IPS-18c (cell line): ENCODE results near the gene NUP35.
A peak's percentile ranks its signal among the peaks of the same experiment; 100 is the strongest.

Experiments
- H3K4me3 ChIP-seq: 2 replicates; pipeline ENCODE4 v1.7.0; 2013; ENCODE audit warnings: low read depth, mild to moderate bottlenecking, low read length, moderate library complexity; ENCODE audit not compliant: insufficient read depth
- H3K9me3 ChIP-seq: one replicate; pipeline ENCODE4 v1.6.1; 2013; ENCODE audit warnings: mild to moderate bottlenecking, low read length, moderate library complexity; ENCODE audit not compliant: control insufficient read depth, insufficient read depth

Gene NUP35, protein sequence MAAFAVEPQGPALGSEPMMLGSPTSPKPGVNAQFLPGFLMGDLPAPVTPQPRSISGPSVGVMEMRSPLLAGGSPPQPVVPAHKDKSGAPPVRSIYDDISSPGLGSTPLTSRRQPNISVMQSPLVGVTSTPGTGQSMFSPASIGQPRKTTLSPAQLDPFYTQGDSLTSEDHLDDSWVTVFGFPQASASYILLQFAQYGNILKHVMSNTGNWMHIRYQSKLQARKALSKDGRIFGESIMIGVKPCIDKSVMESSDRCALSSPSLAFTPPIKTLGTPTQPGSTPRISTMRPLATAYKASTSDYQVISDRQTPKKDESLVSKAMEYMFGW

DNA sequence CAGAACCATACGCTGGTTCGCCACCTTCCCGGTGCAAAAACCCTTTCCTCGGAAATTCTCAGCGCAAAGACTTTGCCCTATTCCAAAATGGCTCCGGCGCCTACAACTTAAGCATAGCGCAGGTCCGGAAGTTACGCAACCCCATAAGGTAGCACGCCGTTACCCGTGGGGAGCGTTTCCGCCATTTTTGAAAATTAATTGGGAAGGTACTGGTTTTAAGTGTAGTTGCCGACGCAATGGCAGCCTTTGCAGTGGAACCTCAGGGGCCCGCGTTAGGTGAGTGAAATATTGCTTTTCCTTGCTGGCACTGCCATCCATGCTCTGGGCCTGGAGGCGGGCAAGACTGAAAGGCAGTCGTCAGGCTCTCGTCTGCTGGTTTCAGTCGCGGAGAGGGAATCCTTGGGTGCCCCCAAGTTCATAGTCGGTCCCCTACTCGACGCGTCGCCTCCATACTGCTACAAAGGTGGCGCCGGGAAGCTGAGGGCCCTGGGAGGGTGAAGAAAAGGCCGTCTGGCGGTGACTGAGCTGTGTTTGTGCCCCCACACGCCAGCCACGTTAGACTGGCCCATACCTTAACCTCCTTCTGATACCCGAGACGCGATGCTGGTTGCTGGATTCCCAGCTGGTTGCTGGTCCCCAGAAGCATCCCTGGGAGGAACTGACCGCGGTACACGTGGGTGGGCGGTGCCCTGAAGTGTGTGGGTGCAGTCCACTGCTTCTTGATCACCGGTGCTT is at the start of gene NUP35:
Gene NUP35 (plus strand): TSS at position 222 of the 735 bp plus-strand sequence. CDS start 15 bp downstream, at position 237.
- Histone ChIP-seq H3K9me3 (no peaks in the 10 kb centered on the region), H3K4me3 (peak within 1 kb of the TSS; percentile 79)

DNA sequence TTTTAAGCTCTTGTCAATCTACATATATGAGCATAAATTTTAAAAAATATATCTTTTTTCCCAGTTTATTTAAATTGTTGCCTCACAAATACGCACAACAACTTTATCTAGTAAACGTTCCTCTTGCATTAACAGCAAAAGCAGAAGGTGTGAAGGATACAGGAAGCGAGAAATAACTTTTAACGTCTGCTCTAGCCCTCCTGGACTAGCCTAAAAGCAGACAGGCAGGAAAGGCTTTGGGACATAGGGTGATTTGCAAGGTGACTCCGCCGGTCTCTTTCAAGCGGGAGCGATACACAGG is 46.1 kb upstream of the NUP35 start:
- peak overlapping the region; percentile 55 for H3K4me3 ChIP-seq

DNA sequence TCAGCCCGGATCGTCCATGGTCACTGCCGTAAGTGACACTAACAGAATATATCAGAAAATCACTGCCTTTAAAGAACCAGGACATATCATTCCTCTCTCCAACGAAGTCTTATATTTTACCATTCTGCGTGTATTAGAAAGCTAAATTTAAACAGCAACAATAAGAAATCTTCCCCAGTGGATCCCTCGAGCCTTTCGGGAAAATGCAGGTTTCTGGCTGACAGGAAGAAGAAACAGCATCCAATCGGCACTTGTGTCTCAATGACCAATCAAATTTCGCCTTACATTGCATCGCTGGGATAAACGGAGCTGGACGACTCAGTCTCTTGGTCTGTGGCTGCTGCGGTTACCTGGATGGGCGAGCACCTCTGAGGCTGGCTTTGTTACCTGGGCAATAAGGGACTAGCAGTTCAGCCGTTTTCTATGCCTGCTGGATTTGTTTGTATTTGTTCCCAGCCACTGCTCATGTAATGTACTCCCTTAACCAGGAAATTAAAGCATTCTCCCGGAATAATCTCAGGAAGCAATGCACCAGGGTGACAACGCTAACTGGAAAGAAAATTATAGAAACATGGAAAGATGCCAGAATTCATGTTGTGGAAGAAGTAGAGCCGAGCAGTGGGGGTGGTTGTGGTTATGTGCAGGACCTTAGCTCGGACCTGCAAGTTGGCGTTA is 45.6 kb upstream of the NUP35 start, which contains the start of gene DUSP19:
Gene DUSP19 (plus strand): TSS at position 284 of the 675 bp plus-strand sequence. CDS start 187 bp downstream, at position 471.
- Histone ChIP-seq H3K4me3 (peak within 1 kb of the TSS; percentile 55), H3K9me3 (no peaks in the 10 kb centered on the region)

More for the DNA sequence above, 46.1 kb upstream of the NUP35 start:
- no peaks in the 10 kb centered on the region for H3K9me3 ChIP-seq

DNA sequence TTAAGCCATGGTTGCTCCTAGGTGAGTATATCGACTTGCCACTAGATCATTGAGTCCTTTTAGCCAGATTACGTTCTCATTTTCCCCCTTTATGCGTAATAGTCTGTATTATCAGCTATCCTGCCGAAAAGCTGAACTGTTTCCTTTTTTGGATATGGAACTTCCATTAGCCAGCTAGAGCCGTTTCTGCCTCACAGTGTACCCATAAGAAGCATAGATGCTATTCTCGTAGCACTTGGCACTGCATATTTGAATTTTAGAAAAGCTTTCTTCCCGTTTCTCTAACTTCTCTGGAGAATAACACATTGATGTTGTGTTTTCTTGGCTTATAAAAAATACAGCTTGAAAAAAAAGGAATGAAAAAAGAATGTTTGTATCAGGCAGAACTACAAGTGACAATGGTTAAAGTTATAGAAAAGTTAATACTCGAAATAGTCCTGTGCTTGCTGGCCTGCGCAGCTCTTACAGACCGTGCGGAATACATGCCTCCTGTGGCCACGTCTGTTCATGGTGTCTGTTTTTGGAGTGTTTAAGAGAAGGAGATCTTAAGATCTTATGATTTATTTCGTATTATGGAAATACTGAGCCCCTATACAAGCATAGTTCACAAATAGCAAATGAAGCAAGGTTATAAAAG is 45.0 kb upstream of the NUP35 start:
- H3K9me3 ChIP-seq: no peaks in the 10 kb centered on the region
- peak overlapping the region; percentile 55; the same call in 1 of the 2 replicates for H3K4me3 ChIP-seq

DNA sequence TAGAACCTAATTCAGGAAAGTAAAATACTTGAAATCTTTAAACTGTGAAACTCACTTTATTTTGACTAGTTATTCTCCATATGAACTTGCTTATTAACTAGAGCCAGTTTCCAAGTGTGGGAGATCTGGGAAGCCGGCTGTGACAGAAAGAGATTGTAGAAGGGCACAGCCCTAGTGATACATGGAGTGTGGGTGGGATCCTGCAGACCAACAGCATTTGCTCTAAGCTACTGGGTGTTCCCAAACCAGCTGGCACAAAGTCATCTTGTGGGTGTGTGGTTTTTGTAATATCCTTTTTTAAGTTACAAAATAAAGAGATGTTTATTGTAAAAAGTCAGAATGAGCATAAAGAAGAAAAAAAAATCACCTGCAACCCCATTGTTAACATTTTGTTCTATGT is 42.3 kb upstream of the NUP35 start:
- Histone ChIP-seq H3K9me3 (no peaks in the 10 kb centered on the region), H3K4me3 (no peak overlapping the region)

DNA sequence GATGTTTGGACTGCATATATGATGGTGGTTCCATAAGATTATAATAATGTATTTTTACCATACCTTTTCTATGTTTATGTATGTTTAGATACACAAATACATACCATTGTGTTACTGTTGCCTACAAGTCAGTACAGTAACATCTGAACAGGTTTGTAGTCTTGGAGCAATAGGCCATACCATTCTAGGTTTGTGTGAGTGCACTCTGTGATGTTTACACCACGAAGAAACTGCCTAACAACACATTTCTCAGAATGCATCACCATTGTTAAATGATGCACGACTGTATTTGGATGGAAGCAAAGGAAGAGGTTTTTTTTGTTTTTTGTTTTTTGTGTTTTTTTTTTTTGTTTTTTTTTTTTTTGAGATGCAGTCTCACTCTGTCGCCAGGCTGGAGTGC is 36.2 kb upstream of the NUP35 start:
- H3K9me3 ChIP-seq: no peaks in the 10 kb centered on the region
- H3K4me3 ChIP-seq: no peak overlapping the region

DNA sequence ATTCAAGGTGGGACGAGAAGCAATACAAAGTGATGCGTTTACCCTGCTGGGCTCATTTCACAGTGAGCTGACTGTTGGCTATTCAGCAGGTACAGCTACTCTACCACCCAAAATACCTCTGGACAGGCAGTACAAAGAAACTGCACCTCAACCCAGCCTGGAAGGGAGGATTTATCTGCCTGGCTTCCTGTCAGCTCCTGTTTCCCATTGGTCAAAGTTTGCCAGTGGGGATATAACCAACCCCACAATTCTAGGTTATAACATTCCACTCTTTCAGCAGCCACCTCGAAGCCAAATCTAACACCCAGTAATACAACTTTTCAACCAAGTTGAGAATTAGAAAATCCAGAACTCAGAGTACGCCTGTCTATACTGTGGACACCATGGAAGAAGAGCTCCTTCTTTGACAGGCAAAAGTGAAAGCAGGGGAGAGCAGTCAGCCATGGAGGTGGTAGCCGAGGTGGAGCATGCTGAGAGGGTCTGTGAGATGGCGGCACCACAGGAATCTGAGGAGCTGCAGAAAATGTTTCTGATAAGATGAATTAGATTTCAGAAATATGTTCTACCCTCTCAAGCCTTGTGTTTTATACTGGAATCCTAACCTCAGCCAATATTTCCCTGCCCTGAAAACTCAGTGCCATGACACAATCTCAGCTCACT is 34.9 kb upstream of the NUP35 start:
- Histone ChIP-seq H3K9me3 (no peaks in the 10 kb centered on the region), H3K4me3 (no peak overlapping the region)

DNA sequence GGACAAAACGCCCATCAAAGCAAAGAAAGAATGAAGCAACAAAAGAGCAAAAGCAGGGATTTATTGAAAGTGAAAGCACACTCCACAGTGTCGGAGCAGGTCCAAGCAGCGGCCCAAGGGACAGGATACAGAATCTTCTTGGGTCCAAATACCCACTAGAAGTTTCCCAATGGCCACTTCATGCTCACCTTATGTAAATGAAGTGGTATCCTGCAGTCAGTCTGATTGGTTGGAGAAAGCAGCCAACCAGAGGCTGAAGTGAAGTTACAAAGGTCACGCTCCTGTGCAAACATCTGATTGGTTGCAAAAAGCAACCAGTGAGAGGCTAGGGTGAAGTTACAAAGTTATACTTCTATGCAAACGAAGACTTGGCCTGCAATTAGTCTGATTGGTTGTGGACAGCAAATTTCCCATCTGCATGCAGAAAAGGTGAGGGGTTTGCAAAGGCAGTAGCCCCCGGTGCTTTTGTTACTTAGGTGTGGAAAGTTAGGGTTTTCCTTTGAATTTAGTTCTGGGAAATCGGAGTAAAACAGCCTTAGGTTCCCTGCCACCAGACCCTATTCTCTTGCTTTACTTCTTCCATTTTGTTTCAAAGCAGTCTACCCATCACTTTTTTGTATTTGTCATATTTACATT is 32.8 kb upstream of the NUP35 start:
- no peak overlapping the region for H3K4me3 ChIP-seq
- H3K9me3 ChIP-seq: no peaks in the 10 kb centered on the region

DNA sequence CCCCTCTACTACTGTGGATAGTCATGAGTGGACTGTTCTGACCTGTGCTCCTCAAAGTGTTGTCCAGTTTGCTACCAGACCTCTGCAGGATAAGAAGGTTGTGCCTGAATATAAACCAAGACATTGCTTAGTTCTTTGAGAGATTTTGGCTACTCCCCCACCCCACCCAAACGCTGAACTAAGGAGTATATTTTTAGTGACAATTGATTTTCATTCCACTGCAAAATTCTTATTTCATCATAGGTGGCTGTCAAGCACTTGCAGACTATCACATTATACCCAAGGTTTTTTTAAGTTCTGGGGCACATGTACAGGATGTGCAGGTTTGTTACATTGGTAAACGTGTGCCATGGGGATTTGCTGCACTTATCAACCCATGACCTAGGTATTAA is 32.3 kb upstream of the NUP35 start:
- H3K9me3 ChIP-seq: no peaks in the 10 kb centered on the region
- H3K4me3 ChIP-seq: no peak overlapping the region

DNA sequence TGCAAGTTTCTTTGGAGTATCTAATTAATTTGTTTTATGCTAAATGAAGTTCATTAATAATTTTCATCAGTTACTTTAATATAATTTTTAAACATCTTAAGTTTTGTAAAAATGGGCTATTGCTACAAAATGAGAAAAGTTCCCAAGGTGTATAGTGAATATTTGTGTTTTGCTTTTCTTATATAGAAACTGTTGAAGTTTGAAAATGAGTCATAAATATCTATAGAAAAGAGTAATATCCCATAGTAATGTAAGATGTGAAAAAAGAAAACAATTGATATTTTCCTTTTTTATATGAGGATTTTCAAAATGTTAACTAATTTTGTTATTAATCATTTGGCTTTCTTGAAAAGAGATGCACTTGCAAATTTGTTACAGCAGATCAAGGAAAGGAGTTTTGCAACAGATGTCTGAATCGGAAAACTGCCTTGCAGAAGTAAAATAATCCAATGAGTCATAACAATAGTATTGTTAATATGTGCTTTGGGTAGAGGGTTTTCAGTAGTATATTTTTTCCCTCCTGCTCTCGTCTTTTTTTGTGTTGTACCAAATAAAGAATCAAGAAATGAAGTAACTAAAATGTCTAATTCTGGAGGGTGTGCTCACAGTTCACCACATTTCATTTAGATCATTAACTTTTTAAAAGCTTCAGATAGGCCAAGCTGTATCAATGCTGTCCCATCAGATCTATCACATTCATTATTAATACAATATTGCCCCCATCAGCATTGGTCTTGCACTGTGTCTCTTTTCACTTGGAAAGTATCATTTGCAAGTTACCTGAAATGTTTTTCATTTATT is 30.2 kb upstream of the NUP35 start:
- no peaks in the 10 kb centered on the region for H3K9me3 ChIP-seq
- H3K4me3 ChIP-seq: no peak overlapping the region

DNA sequence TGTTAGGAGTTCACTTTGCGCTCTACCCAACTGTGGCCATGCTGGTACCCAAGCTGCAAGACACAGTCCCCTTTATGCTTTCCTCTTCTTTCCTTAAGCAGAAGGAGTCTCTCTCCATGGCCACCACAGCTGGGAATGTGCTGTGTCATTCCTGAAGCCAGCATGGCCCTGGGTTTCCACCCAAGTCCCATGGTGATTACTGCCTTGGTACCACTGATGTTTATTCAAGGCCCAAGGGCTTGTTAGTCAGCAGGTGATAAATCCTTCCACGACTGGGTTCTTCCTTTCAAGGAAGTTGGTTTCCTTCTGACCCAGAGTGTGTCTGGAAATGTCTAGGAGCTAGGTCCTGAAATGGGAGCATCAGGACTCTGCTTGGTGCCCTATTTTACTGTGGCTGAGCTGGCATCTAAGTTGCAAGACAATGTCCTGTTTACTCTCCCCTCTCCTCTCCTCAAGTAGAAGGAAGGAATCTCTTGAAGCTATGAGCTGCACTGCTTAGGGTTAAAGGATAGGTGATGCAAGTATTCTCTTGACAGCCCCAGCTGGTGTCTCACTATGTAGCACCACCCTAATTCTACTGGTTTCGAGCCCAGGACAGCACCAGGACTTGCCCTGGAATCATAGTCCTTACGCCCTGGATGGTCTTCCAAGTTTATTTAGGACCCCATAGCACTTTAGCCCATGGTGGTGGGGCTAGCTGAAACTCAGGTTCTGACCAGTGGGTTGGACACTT is 18.7 kb upstream of the NUP35 start:
- Histone ChIP-seq H3K4me3 (no peak overlapping the region), H3K9me3 (no peaks in the 10 kb centered on the region)

DNA sequence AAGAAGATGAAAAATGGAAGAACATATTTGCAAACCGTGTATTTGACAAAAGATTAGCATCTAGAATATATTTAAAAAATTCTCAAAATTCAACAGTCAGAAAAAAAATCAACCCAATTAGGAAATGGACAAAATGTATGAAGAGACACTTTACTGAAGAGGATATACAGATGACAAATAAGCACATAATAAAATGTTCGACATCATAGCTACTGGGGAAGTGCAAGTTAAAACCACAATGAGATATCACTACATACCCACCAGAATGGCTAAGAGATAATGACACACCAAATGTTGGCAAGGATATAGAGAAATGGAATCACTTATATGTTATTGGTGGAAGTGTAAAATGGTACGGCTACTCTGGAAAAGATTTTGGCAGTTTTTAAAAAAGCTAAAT is 11.7 kb upstream of the NUP35 start:
- H3K4me3 ChIP-seq: no peak overlapping the region
- no peaks in the 10 kb centered on the region for H3K9me3 ChIP-seq

DNA sequence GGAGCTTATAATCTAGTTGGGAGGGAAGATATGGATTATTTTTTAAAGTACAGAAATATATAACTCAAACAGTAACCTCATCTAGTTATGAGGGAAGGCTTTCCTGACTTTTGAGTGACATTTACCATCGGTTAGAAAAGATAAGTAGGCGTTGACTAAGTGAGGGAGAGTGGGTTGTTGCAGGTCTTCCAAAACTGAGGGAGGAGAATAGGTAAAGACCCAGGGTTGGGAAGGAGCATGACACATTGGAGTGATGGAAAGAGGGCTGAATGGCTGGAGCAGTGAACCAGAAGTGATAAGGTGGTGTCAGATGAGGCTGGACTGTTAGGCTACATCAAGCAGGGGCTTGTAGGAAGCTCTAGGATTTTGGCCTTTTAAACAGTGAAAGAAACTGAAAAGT is 10.6 kb upstream of the NUP35 start:
- Histone ChIP-seq H3K4me3 (no peak overlapping the region), H3K9me3 (no peaks in the 10 kb centered on the region)

DNA sequence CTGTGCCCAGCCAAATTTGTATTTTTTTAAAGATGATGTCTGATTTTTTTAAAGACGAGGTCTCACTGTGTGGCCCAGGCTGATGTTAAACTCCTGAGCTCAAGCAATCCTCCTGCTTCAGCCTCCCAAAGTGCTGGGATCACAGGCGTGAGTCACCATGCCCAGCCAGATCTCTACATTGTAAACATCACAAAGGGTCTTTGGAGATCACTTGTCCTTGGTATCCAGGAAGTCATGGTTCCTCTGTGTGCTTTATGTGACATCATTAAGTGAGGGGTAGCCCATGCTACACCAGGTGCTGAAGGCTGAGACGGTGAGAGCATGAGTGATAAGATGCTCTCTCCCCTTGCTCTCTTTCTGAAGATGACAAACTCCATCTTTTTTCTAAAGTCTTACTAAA is 7.0 kb upstream of the NUP35 start:
- Histone ChIP-seq H3K4me3 (no peak overlapping the region), H3K9me3 (no peaks in the 10 kb centered on the region)

DNA sequence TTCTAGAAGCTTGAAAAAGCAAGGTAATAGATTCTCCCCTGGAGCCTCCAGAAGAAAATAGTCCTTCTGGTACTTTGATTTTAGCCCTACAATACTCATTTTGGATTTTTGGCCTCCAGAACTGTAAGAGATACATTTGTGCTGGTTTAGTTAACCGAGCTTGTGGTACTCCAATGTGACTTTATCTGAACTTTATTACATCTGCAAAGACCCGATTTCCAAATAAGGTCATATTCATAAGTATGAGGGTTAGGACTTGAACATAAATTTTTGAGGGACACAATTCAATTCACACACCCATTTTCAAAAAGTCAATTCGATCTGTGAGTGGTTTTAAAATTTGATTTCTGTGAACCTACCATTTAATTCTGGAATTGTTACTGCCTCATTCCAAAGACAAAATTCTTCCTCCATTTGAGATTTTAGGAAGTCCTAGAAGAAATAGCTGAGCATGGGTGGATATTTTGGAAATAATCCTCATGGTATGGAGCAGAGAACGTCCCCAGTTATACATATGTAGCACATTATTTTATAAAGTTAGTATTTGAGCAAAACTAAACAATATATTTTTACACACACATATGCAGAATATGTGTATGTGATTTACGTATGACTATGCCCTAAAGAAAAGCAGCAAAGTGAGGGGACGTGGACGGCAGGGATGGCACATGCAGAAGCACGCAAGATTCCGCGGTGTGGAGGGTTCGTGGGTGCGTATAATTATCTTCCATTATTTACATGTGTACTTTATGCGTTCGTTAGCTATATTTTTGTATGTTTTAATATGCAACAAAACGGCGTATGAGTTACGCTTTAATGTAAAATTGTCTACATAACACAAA is 905 bp upstream of the NUP35 start:
- no peaks in the 10 kb centered on the region for H3K9me3 ChIP-seq
- H3K4me3 ChIP-seq: peak overlapping the region; percentile 79; the same call in 1 of the 2 replicates
